H9 (cell line): ENCODE data around the gene SIPA1L3. TPM values are rescaled to one million over a fixed set of nuclear protein-coding genes. Genes with fewer than 3 reads are reported as not detected.

Source experiments
- DNase-seq: peaks from one replicate; pipeline ENCODE4 v3.0.0-alpha.2; 2017
- H2AFZ ChIP-seq: one replicate; pipeline ENCODE4 v1.6.1; 2013; ENCODE audit warnings: mild to moderate bottlenecking, low read length, control low read depth, moderate library complexity
- H2AK5ac ChIP-seq: 2 replicates; pipeline ENCODE4 v1.6.1; 2013; ENCODE audit warnings: low read length, control low read depth, mixed read lengths; ENCODE audit not compliant: insufficient read length
- H2BK120ac ChIP-seq: one replicate; pipeline ENCODE4 v1.6.1; 2013; ENCODE audit warnings: low read depth, mild to moderate bottlenecking, low read length, control low read depth, inconsistent platforms; ENCODE audit not compliant: poor library complexity, severe bottlenecking
- H2BK12ac ChIP-seq: 2 replicates; pipeline ENCODE4 v1.6.1; 2013; ENCODE audit warnings: low read length, control low read depth, mixed read lengths, low read depth; ENCODE audit not compliant: insufficient read length
- H2BK15ac ChIP-seq: 2 replicates; pipeline ENCODE4 v1.6.1; 2013; ENCODE audit warnings: low read depth, low read length, control low read depth
- H2BK20ac ChIP-seq: one replicate; pipeline ENCODE4 v1.6.1; 2013; ENCODE audit warnings: low read depth, mild to moderate bottlenecking, low read length, control low read depth, inconsistent platforms; ENCODE audit not compliant: poor library complexity, severe bottlenecking
- H2BK5ac ChIP-seq: 2 replicates; pipeline ENCODE4 v1.6.1; 2013; ENCODE audit warnings: low read length, control low read depth, mixed read lengths; ENCODE audit not compliant: insufficient read length
- H3K14ac ChIP-seq: 2 replicates; pipeline ENCODE4 v1.6.1; 2013; ENCODE audit warnings: low read length, control low read depth; ENCODE audit not compliant: insufficient read depth
- H3K18ac ChIP-seq: 2 replicates; pipeline ENCODE4 v1.6.1; 2013; ENCODE audit warnings: low read depth, mild to moderate bottlenecking, mixed read lengths, low read length, control low read depth; ENCODE audit not compliant: insufficient read length
- H3K23ac ChIP-seq: 2 replicates; pipeline ENCODE4 v1.6.1; 2013; ENCODE audit warnings: low read length, control low read depth, mixed read lengths, low read depth; ENCODE audit not compliant: insufficient read length
- H3K23me2 ChIP-seq: 2 replicates; pipeline ENCODE4 v1.6.1; 2013; ENCODE audit warnings: low read depth, mild to moderate bottlenecking, mixed read lengths, low read length, control low read depth; ENCODE audit not compliant: insufficient read length, poor library complexity, severe bottlenecking
- H3K27ac ChIP-seq: 2 replicates; pipeline ENCODE4 v1.5.1; 2013; ENCODE audit warnings: low read length, control low read depth, mixed read lengths, low read depth; ENCODE audit not compliant: insufficient read length
- H3K27me3 ChIP-seq: 2 replicates; pipeline ENCODE4 v1.6.1; 2013; ENCODE audit warnings: low read length, control low read depth, inconsistent platforms; ENCODE audit not compliant: insufficient read depth
- H3K4ac ChIP-seq: 2 replicates; pipeline ENCODE4 v1.6.1; 2013; ENCODE audit warnings: low read depth, mild to moderate bottlenecking, control low read depth, inconsistent platforms, low read length, moderate library complexity
- H3K4me1 ChIP-seq: 2 replicates; pipeline ENCODE4 v1.6.1; 2013; ENCODE audit warnings: low read length, control low read depth, inconsistent platforms; ENCODE audit not compliant: insufficient read depth
- H3K4me2 ChIP-seq: 2 replicates; pipeline ENCODE4 v1.6.1; 2013; ENCODE audit warnings: low read length, control low read depth, mixed read lengths; ENCODE audit not compliant: insufficient read length, insufficient read depth
- H3K56ac ChIP-seq: 2 replicates; pipeline ENCODE4 v1.6.1; 2013; ENCODE audit warnings: low read depth, mild to moderate bottlenecking, mixed read lengths, low read length, control low read depth; ENCODE audit not compliant: insufficient read length
- H3K79me1 ChIP-seq: 2 replicates; pipeline ENCODE4 v1.6.1; 2013; ENCODE audit warnings: low read depth, mild to moderate bottlenecking, moderate library complexity, low read length, control low read depth, inconsistent platforms; ENCODE audit not compliant: insufficient read depth, poor library complexity, severe bottlenecking
- H3K79me2 ChIP-seq: 2 replicates; pipeline ENCODE4 v1.6.1; 2013; ENCODE audit warnings: low read length, control low read depth, inconsistent platforms; ENCODE audit not compliant: insufficient read depth
- H3K9ac ChIP-seq: 2 replicates; pipeline ENCODE4 v1.6.1; 2013; ENCODE audit warnings: low read length, control low read depth, mixed read lengths; ENCODE audit not compliant: insufficient read length; ENCODE audit errors: extremely low read depth
- H3K9me3 ChIP-seq: one replicate; pipeline ENCODE4 v1.6.1; 2013; ENCODE audit warnings: low read depth, low read length, inconsistent platforms; ENCODE audit not compliant: control insufficient read depth
- H3T11ph ChIP-seq: one replicate; pipeline ENCODE4 v1.6.1; 2013; ENCODE audit warnings: mild to moderate bottlenecking, low read length, control low read depth, inconsistent platforms
- H4K20me1 ChIP-seq: one replicate; pipeline ENCODE4 v1.6.1; 2013; ENCODE audit not compliant: control insufficient read depth, insufficient read length, insufficient read depth
- H4K5ac ChIP-seq: 2 replicates; pipeline ENCODE4 v1.6.1; 2013; ENCODE audit warnings: low read depth, mild to moderate bottlenecking, mixed read lengths, low read length, control low read depth; ENCODE audit not compliant: insufficient read length
- H4K8ac ChIP-seq: replicated peaks from 2 replicates; pipeline ENCODE4 v1.6.1; 2013; ENCODE audit warnings: low read length, control low read depth, mixed read lengths, low read depth; ENCODE audit not compliant: insufficient read length
- H4K91ac ChIP-seq: 2 replicates; pipeline ENCODE4 v1.6.1; 2013; ENCODE audit warnings: low read depth, mild to moderate bottlenecking, moderate library complexity, mixed read lengths, low read length, control low read depth; ENCODE audit not compliant: insufficient read length
- H3K27ac Mint-ChIP-seq, 3 experiments: 2 replicates in 2 of 3; 3 replicates in 1 of 3; pipeline ENCODE4 v1.8.0; 2020 to 2021; ENCODE audit warnings: mixed read lengths in 3 of 3, mild to moderate bottlenecking in 1 of 3, moderate library complexity in 1 of 3
- H3K27me3 Mint-ChIP-seq: 2 replicates; pipeline ENCODE4 v1.8.0; 2021; ENCODE audit warnings: low read depth, mild to moderate bottlenecking, moderate library complexity, mixed read lengths
- H3K36me3 Mint-ChIP-seq, 3 experiments: 2 replicates in 2 of 3; 3 replicates in 1 of 3; pipeline ENCODE4 v1.8.0; 2020 to 2021; ENCODE audit warnings: low read depth in 3 of 3, mixed read lengths in 3 of 3; ENCODE audit not compliant: insufficient read depth in 1 of 3
- H3K4me1 Mint-ChIP-seq, 2 experiments: 2 replicates each; pipeline ENCODE4 v1.8.0; 2020; ENCODE audit warnings: mixed read lengths in 2 of 2
- H3K4me3 Mint-ChIP-seq, 2 experiments: 2 replicates in 1 of 2; 3 replicates in 1 of 2; pipeline ENCODE4 v1.8.0; 2020 to 2021; ENCODE audit warnings: mild to moderate bottlenecking in 2 of 2, mixed read lengths in 2 of 2, moderate library complexity in 1 of 2
- H3K9me3 Mint-ChIP-seq, 2 experiments: 2 replicates in 1 of 2; 3 replicates in 1 of 2; pipeline ENCODE4 v1.8.0; 2020; ENCODE audit warnings: mild to moderate bottlenecking in 2 of 2, mixed read lengths in 2 of 2, moderate library complexity in 1 of 2
- WGBS: extraction: QIAGEN DNeasy Blood & Tissue Kit; methylation state at CpG from one replicate; pipeline ENCODE4 v1.1.7; 2013; ENCODE audit warnings: missing lambda C conversion rate, low lambda C conversion rate, mixed read lengths; ENCODE audit not compliant: insufficient read length; ENCODE audit errors: extremely low coverage; 5-methylcytosine and 5-hydroxymethylcytosine counted together
- total RNA-seq: library from RNA; stranded (reverse); gene quantifications from 2 replicates; pipeline ENCODE4 v1.2.1, GENCODE V29; 2021
- TF ChIP-seq, protein P1 (sequence below): fragments of 200-600 bp; sonication (generic); conservative IDR thresholded peaks from 3 replicates; pipeline ENCODE4 v1.8.0; 2021; ENCODE audit warnings: antibody characterized with exemption, mild to moderate bottlenecking

SIPA1L3 gene
- total RNA-seq, 1 experiment from 2014 or later = 40.1 TPM

DNA sequence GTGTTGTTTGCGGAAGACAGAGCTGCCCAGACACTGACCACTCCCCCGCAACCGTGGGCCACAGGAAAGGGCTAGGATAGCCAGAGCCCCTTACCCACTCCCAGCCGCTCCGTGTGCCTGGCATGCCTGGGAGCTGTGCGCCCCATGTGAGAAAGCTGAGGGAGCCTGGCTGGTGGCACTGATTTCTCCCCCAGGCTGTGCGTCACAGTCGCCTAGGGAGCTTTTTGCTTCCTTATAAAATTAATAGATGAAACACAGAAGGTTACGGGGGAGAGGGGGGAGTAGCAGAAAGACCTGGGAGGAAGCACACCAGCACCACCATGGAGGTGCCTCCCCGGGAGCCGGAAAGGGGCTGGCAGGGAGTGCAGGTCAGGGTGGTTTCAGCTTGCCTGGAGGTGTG lies 292.3 kb downstream of the SIPA1L3 start:
- H2BK15ac ChIP-seq = no peak overlapping the region
- no peak overlapping the region for H4K5ac ChIP-seq
- H2BK20ac ChIP-seq = no peak overlapping the region
- H3K23ac ChIP-seq = no peak overlapping the region
- H3K4me1 ChIP-seq = no peaks in the 10 kb centered on the region
- DNase-seq = peak; percentile 19
- peaks cover 1% of the 10 kb centered on the region; the same call in 1 of the 2 replicates for H3K27me3 Mint-ChIP-seq
- no peak overlapping the region for H2BK5ac ChIP-seq
- H3K27ac ChIP-seq = no peak overlapping the region
- H3K4me1 Mint-ChIP-seq = no peaks in the 10 kb centered on the region
- H3K14ac ChIP-seq = no peak overlapping the region
- no peaks in the 10 kb centered on the region for H3K9me3 ChIP-seq
- H2AFZ ChIP-seq = no peak overlapping the region
- H3K23me2 ChIP-seq = no peaks in the 10 kb centered on the region
- H3T11ph ChIP-seq = no peak overlapping the region
- no peak overlapping the region for H3K4ac ChIP-seq
- no peak overlapping the region for H3K4me2 ChIP-seq
- H3K56ac ChIP-seq = no peak overlapping the region
- H3K27ac Mint-ChIP-seq = no peak overlapping the region; a peak in 1 of 7 replicates
- no peaks in the 10 kb centered on the region for H3K27me3 ChIP-seq
- no peaks in the 10 kb centered on the region; a peak in 1 of 5 replicates for H3K9me3 Mint-ChIP-seq
- H3K36me3 Mint-ChIP-seq = peaks cover 14 to 41% (median 27%) of the 10 kb centered on the region in 3 experiments
- H3K18ac ChIP-seq = no peak overlapping the region
- H2BK12ac ChIP-seq = no peak overlapping the region
- no peaks in the 10 kb centered on the region for H3K79me1 ChIP-seq
- H4K91ac ChIP-seq = no peak overlapping the region
- no peak overlapping the region for H3K9ac ChIP-seq
- H2AK5ac ChIP-seq = no peak overlapping the region
- TF ChIP-seq, protein P1, sequence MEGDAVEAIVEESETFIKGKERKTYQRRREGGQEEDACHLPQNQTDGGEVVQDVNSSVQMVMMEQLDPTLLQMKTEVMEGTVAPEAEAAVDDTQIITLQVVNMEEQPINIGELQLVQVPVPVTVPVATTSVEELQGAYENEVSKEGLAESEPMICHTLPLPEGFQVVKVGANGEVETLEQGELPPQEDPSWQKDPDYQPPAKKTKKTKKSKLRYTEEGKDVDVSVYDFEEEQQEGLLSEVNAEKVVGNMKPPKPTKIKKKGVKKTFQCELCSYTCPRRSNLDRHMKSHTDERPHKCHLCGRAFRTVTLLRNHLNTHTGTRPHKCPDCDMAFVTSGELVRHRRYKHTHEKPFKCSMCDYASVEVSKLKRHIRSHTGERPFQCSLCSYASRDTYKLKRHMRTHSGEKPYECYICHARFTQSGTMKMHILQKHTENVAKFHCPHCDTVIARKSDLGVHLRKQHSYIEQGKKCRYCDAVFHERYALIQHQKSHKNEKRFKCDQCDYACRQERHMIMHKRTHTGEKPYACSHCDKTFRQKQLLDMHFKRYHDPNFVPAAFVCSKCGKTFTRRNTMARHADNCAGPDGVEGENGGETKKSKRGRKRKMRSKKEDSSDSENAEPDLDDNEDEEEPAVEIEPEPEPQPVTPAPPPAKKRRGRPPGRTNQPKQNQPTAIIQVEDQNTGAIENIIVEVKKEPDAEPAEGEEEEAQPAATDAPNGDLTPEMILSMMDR = no peak
- WGBS = no CpG with 5 or more reads among the region's 11 CpGs
- no peak overlapping the region for H3K4me3 Mint-ChIP-seq
- H2BK120ac ChIP-seq = no peak overlapping the region
- H4K8ac ChIP-seq = no peak overlapping the region
- no peaks in the 10 kb centered on the region for H4K20me1 ChIP-seq
- no peaks in the 10 kb centered on the region for H3K79me2 ChIP-seq
